IPS DF 6.9 (cell line): ENCODE measurements around the gene IKZF3.

ENCODE experiments used
- DNase-seq: peaks from one replicate; pipeline ENCODE4 v3.0.0-alpha.2; 2013; ENCODE audit warnings: low read depth, low spot score
- H3K27ac ChIP-seq: one replicate; pipeline ENCODE4 v1.5.1; 2013; ENCODE audit warnings: low read length, control low read depth
- H3K27me3 ChIP-seq: 2 replicates; pipeline ENCODE4 v1.6.1; 2013; ENCODE audit warnings: mild to moderate bottlenecking, low read length; ENCODE audit not compliant: control insufficient read depth, insufficient read depth
- H3K36me3 ChIP-seq: 2 replicates; pipeline ENCODE4 v1.6.1; 2013; ENCODE audit warnings: low read length; ENCODE audit not compliant: control insufficient read depth, insufficient read depth
- H3K4me1 ChIP-seq: 2 replicates; pipeline ENCODE4 v1.6.1; 2013; ENCODE audit warnings: low read length; ENCODE audit not compliant: control insufficient read depth, insufficient read depth
- H3K4me3 ChIP-seq: 2 replicates; pipeline ENCODE4 v1.5.1; 2013; ENCODE audit warnings: mild to moderate bottlenecking, low read length
- H3K9me3 ChIP-seq: 2 replicates; pipeline ENCODE4 v1.6.1; 2013; ENCODE audit warnings: low read length, inconsistent platforms; ENCODE audit not compliant: control insufficient read depth, insufficient read depth
- WGBS: extraction: QIAGEN DNeasy Blood & Tissue Kit; methylation state at CpG from one replicate; pipeline ENCODE4 v1.1.7; 2013; ENCODE audit warnings: mixed read lengths, missing lambda C conversion rate; ENCODE audit not compliant: insufficient read length, insufficient coverage; 5-methylcytosine and 5-hydroxymethylcytosine counted together

Gene IKZF3

GRCh38 chr17:39818358-39819000 lies 45.6 kb downstream of the IKZF3 start:
- Histone ChIP-seq H3K36me3 (no peaks in the 10 kb centered on the region), H3K9me3 (no peaks in the 10 kb centered on the region), H3K4me3 (no peak overlapping the region), H3K27me3 (no peaks in the 10 kb centered on the region), H3K4me1 (0 out of 2 replicates have a peak, but pooled peaks cover 1% of the 10 kb centered on the region), H3K27ac (no peak overlapping the region)
- no CpG with 5 or more reads among the region's 9 CpGs for WGBS
- no peak for DNase-seq

- H3K27ac ChIP-seq: no peak overlapping the region
- no peaks in the 10 kb centered on the region for H3K27me3 ChIP-seq
- H3K36me3 ChIP-seq: no peaks in the 10 kb centered on the region
- H3K4me3 ChIP-seq: no peak overlapping the region
- H3K9me3 ChIP-seq: no peaks in the 10 kb centered on the region
- H3K4me1 ChIP-seq: 0 out of 2 replicates have a peak, but pooled peaks cover 3% of the 10 kb centered on the region
- DNase-seq: no peak
Measured at GRCh38 chr17:39816272-39816671, 47.8 kb downstream of the IKZF3 start.

GRCh38 chr17:39814497-39814896 lies 49.6 kb downstream of the IKZF3 start:
- no CpG with 5 or more reads among the region's 2 CpGs for WGBS
- no peaks in the 10 kb centered on the region for H3K9me3 ChIP-seq
- no peak overlapping the region for H3K27ac ChIP-seq
- DNase-seq: no peak
- no peaks in the 10 kb centered on the region for H3K36me3 ChIP-seq
- H3K4me1 ChIP-seq: 0 out of 2 replicates have a peak, but pooled peaks cover 1% of the 10 kb centered on the region
- H3K4me3 ChIP-seq: no peak overlapping the region
- no peaks in the 10 kb centered on the region for H3K27me3 ChIP-seq

GRCh38 chr17:39813631-39814030 lies 50.5 kb downstream of the IKZF3 start:
- H3K4me3 ChIP-seq: no peak overlapping the region
- no peaks in the 10 kb centered on the region for H3K9me3 ChIP-seq
- no peaks in the 10 kb centered on the region for H3K36me3 ChIP-seq
- 0 out of 2 replicates have a peak, but pooled peaks cover 1% of the 10 kb centered on the region for H3K4me1 ChIP-seq
- DNase-seq: no peak
- no peaks in the 10 kb centered on the region for H3K27me3 ChIP-seq
- no CpG with 5 or more reads among the region's 11 CpGs for WGBS
- H3K27ac ChIP-seq: no peak overlapping the region

GRCh38 chr17:39812466-39812865 lies 51.6 kb downstream of the IKZF3 start:
- Histone ChIP-seq H3K4me1 (0 out of 2 replicates have a peak, but pooled peaks cover 1% of the 10 kb centered on the region), H3K9me3 (no peaks in the 10 kb centered on the region), H3K4me3 (no peak overlapping the region), H3K36me3 (no peaks in the 10 kb centered on the region), H3K27ac (no peak overlapping the region), H3K27me3 (no peaks in the 10 kb centered on the region)
- no CpG with 5 or more reads among the region's 6 CpGs for WGBS
- DNase-seq: no peak

- H3K4me3 ChIP-seq: no peak overlapping the region
- 0 out of 2 replicates have a peak, but pooled peaks cover 1% of the 10 kb centered on the region for H3K4me1 ChIP-seq
- no peak for DNase-seq
- no CpG with 5 or more reads among the region's 4 CpGs for WGBS
- no peaks in the 10 kb centered on the region for H3K27me3 ChIP-seq
- H3K36me3 ChIP-seq: no peaks in the 10 kb centered on the region
- H3K9me3 ChIP-seq: no peaks in the 10 kb centered on the region
- no peak overlapping the region for H3K27ac ChIP-seq
Measured at GRCh38 chr17:39810939-39811728, 53.0 kb downstream of the IKZF3 start.

GRCh38 chr17:39809221-39809620 lies 54.9 kb downstream of the IKZF3 start:
- H3K27ac ChIP-seq: no peak overlapping the region
- H3K9me3 ChIP-seq: no peaks in the 10 kb centered on the region
- 0 out of 2 replicates have a peak, but pooled peaks cover 1% of the 10 kb centered on the region for H3K4me1 ChIP-seq
- H3K27me3 ChIP-seq: no peaks in the 10 kb centered on the region
- no peak for DNase-seq
- no peaks in the 10 kb centered on the region for H3K36me3 ChIP-seq
- no peak overlapping the region for H3K4me3 ChIP-seq
- no CpG with 5 or more reads among the region's 2 CpGs for WGBS

GRCh38 chr17:39808409-39808997 lies 55.6 kb downstream of the IKZF3 start:
- Histone ChIP-seq H3K27ac (no peak overlapping the region), H3K9me3 (no peaks in the 10 kb centered on the region), H3K4me1 (0 out of 2 replicates have a peak, but pooled peaks cover 1% of the 10 kb centered on the region), H3K27me3 (no peaks in the 10 kb centered on the region), H3K4me3 (no peak overlapping the region), H3K36me3 (no peaks in the 10 kb centered on the region)
- DNase-seq: no peak
- no CpG with 5 or more reads among the region's 3 CpGs for WGBS

GRCh38 chr17:39804839-39805238 lies 59.3 kb downstream of the IKZF3 start:
- Histone ChIP-seq H3K4me3 (no peak overlapping the region), H3K9me3 (no peaks in the 10 kb centered on the region), H3K4me1 (no peaks in the 10 kb centered on the region), H3K36me3 (no peaks in the 10 kb centered on the region), H3K27me3 (no peaks in the 10 kb centered on the region), H3K27ac (no peak overlapping the region)
- WGBS: 100% methylated on average over 2 of the region's 4 CpGs
- no peak for DNase-seq

GRCh38 chr17:39801055-39801454 lies 63.1 kb downstream of the IKZF3 start:
- Histone ChIP-seq H3K27ac (no peak overlapping the region), H3K4me3 (no peak overlapping the region), H3K4me1 (no peaks in the 10 kb centered on the region), H3K27me3 (no peaks in the 10 kb centered on the region), H3K36me3 (no peaks in the 10 kb centered on the region), H3K9me3 (no peaks in the 10 kb centered on the region)
- no CpG with 5 or more reads among the region's 4 CpGs for WGBS
- DNase-seq: no peak
